HEK293T (cell line): ENCODE results near the gene YARS1.

Source experiments
- CTCF ChIA-PET: fragments of 350-600 bp; formaldehyde crosslinking; extraction: SDS; loops from one replicate; lab custom pipeline; 2021; ENCODE audit warnings: antibody characterized with exemption, inconsistent platforms; lab: Yijun Ruan, JAX
- POLR2A ChIA-PET: fragments of 350-600 bp; formaldehyde crosslinking; extraction: SDS; loops from one replicate; lab custom pipeline; 2020; ENCODE audit warnings: antibody characterized with exemption, inconsistent platforms; lab: Yijun Ruan, JAX
- DNase-seq: peaks from one replicate; pipeline ENCODE4 v3.0.0; 2012; ENCODE audit warnings: mixed read lengths; ENCODE audit errors: extremely low spot score
- ARNT ChIP-seq: fragments of 450-650 bp; IDR thresholded peaks from 2 replicates; pipeline ENCODE4 v1.6.1; 2017; ENCODE audit warnings: mild to moderate bottlenecking
- BHLHE40 ChIP-seq: fragments of 450-650 bp; IDR thresholded peaks from 2 replicates; pipeline ENCODE4 v1.6.1; 2016; ENCODE audit warnings: mild to moderate bottlenecking, moderate library complexity, borderline replicate concordance
- CTBP1 ChIP-seq: fragments of 450-650 bp; IDR thresholded peaks from 2 replicates; pipeline ENCODE4 v1.6.1; 2016; ENCODE audit warnings: borderline replicate concordance
- ELF4 ChIP-seq: fragments of 450-650 bp; IDR thresholded peaks from 2 replicates; pipeline ENCODE4 v1.6.1; 2017; ENCODE audit warnings: antibody characterized with exemption
- FOXA1 ChIP-seq: fragments of 450-650 bp; IDR thresholded peaks from 2 replicates; pipeline ENCODE4 v1.6.1; 2016; ENCODE audit warnings: mild to moderate bottlenecking
- FOXK2 ChIP-seq: fragments of 450-650 bp; IDR thresholded peaks from 2 replicates; pipeline ENCODE4 v1.6.1; 2016; ENCODE audit warnings: mild to moderate bottlenecking
- FOXM1 ChIP-seq: fragments of 450-650 bp; IDR thresholded peaks from 2 replicates; pipeline ENCODE4 v1.6.1; 2017; ENCODE audit warnings: mild to moderate bottlenecking, borderline replicate concordance
- HDGF ChIP-seq: fragments of 450-650 bp; IDR thresholded peaks from 2 replicates; pipeline ENCODE4 v1.6.1; 2017; ENCODE audit warnings: antibody characterized with exemption, borderline replicate concordance
- L3MBTL2 ChIP-seq: fragments of 450-650 bp; conservative IDR thresholded peaks from 2 replicates; pipeline ENCODE4 v1.6.1; 2016; ENCODE audit warnings: mild to moderate bottlenecking
- LEF1 ChIP-seq: fragments of 450-650 bp; IDR thresholded peaks from 2 replicates; pipeline ENCODE4 v1.6.1; 2017; ENCODE audit warnings: mild to moderate bottlenecking, borderline replicate concordance
- NFRKB ChIP-seq: fragments of 450-650 bp; IDR thresholded peaks from 2 replicates; pipeline ENCODE4 v1.6.1; 2016; ENCODE audit warnings: mild to moderate bottlenecking, moderate library complexity
- PKNOX1 ChIP-seq: fragments of 450-650 bp; IDR thresholded peaks from 2 replicates; pipeline ENCODE4 v1.6.1; 2016
- SP1 ChIP-seq: fragments of 450-650 bp; IDR thresholded peaks from 2 replicates; pipeline ENCODE4 v1.6.1; 2017
- SUZ12 ChIP-seq: fragments of 450-650 bp; IDR thresholded peaks from 2 replicates; pipeline ENCODE4 v1.6.1; 2016; ENCODE audit warnings: mild to moderate bottlenecking
- TARDBP ChIP-seq: fragments of 450-650 bp; IDR thresholded peaks from 2 replicates; pipeline ENCODE4 v1.6.1; 2016
- ZNF384 ChIP-seq: fragments of 450-650 bp; IDR thresholded peaks from 2 replicates; pipeline ENCODE4 v1.6.1; 2016

Gene YARS1

GRCh38 chr1:32769524-32770220 lies 47.5 kb downstream of the YARS1 start:
- TF ChIP-seq FOXK2 (no peak), FOXM1 (no peak), CTBP1 (no peak), ARNT (no peak), BHLHE40 (no peak)
- POLR2A ChIA-PET, result interaction anchor here (0.7 kb wide), 1 partner anchor 58 kb away, joined by 3 read pairs; no protein-coding TSS in a partner anchor
- CTCF ChIA-PET, result interaction anchor here (1.3 to 2.1 kb wide), 2 partner anchors 14 to 57 kb away, joined by 3 to 7 read pairs; no protein-coding TSS in a partner anchor
- DNase-seq, result no peak

- CTCF ChIA-PET, result interaction anchor here (2.1 kb wide), 1 partner anchor 56 kb away, joined by 7 read pairs; no protein-coding TSS in a partner anchor
- no peak for TF ChIP-seq SP1
- TF ChIP-seq FOXM1, result no peak
- TF ChIP-seq CTBP1, result no peak
- TF ChIP-seq HDGF, result no peak
- no peak for TF ChIP-seq TARDBP
- DNase-seq, result no peak
- POLR2A ChIA-PET, result no interaction called here
Observed at GRCh38 chr1:32768110-32768850, 48.9 kb downstream of the YARS1 start.

GRCh38 chr1:32767641-32768040 lies 49.5 kb downstream of the YARS1 start:
- CTCF ChIA-PET, result no interaction called here
- POLR2A ChIA-PET, result no interaction called here
- DNase-seq, result no peak
- TF ChIP-seq L3MBTL2 (no peak), LEF1 (no peak), FOXM1 (no peak), ZNF384 (no peak), CTBP1 (no peak), FOXK2 (no peak), TARDBP (no peak), SP1 (no peak), ARNT (no peak), PKNOX1 (no peak), SUZ12 (no peak), NFRKB (no peak), FOXA1 (no peak)

GRCh38 chr1:32767156-32767555 lies 50.0 kb downstream of the YARS1 start:
- TF ChIP-seq FOXK2 (no peak), FOXM1 (no peak)
- ChIA-PET POLR2A (no interaction called here), CTCF (no interaction called here)
- no peak for DNase-seq

- ChIA-PET CTCF (no interaction called here), POLR2A (no interaction called here)
- DNase-seq, result no peak
- no peak for TF ChIP-seq FOXM1
- no peak for TF ChIP-seq ELF4
- no peak for TF ChIP-seq CTBP1
- no peak for TF ChIP-seq ZNF384
- TF ChIP-seq FOXA1, result no peak
- no peak for TF ChIP-seq FOXK2
- no peak for TF ChIP-seq SP1
- no peak for TF ChIP-seq BHLHE40
- no peak for TF ChIP-seq ARNT
- no peak for TF ChIP-seq L3MBTL2
- TF ChIP-seq PKNOX1, result no peak
- no peak for TF ChIP-seq NFRKB
- no peak for TF ChIP-seq SUZ12
- no peak for TF ChIP-seq LEF1
- TF ChIP-seq HDGF, result no peak
- no peak for TF ChIP-seq TARDBP
Observed at GRCh38 chr1:32766328-32766972, 50.7 kb downstream of the YARS1 start.

GRCh38 chr1:32765570-32766327 lies 51.4 kb downstream of the YARS1 start:
- POLR2A ChIA-PET, result no interaction called here
- CTCF ChIA-PET, result no interaction called here
- no peak for DNase-seq
- TF ChIP-seq NFRKB, result no peak
- TF ChIP-seq SP1, result no peak
- no peak for TF ChIP-seq TARDBP
- TF ChIP-seq ZNF384, result no peak
- no peak for TF ChIP-seq FOXA1
- no peak for TF ChIP-seq LEF1
- no peak for TF ChIP-seq SUZ12
- TF ChIP-seq CTBP1, result no peak
- TF ChIP-seq FOXM1, result no peak
- TF ChIP-seq L3MBTL2, result no peak
- no peak for TF ChIP-seq FOXK2
- no peak for TF ChIP-seq ELF4
- no peak for TF ChIP-seq PKNOX1
- TF ChIP-seq HDGF, result no peak
- no peak for TF ChIP-seq BHLHE40
- TF ChIP-seq ARNT, result no peak
